CD14-positive monocyte (primary cell): ENCODE results near the gene RYR2. TPM values are rescaled to one million over a fixed set of nuclear protein-coding genes. Genes with fewer than 3 reads are reported as not detected.

Experiments used
- DNase-seq, 3 donors: peaks; one replicate each; pipeline ENCODE4 v3.0.0-alpha.2; 2011 to 2022
- H2AFZ ChIP-seq: 2 replicates; pipeline ENCODE4 v1.6.0; 2012; ENCODE audit warnings: mild to moderate bottlenecking, low read depth, low read length, inconsistent platforms; ENCODE audit not compliant: insufficient read depth, poor library complexity, severe bottlenecking
- H3K27ac ChIP-seq, 2 donors: 1 replicate in 1 of 2; 2 replicates in 1 of 2; pipeline ENCODE4 v1.5.1; 2012 to 2013; ENCODE audit warnings: low read length in 2 of 2, control low read depth in 1 of 2, inconsistent platforms in 1 of 2, low read depth in 1 of 2, mild to moderate bottlenecking in 1 of 2
- H3K27me3 ChIP-seq, 2 donors: one replicate each; pipeline versions ENCODE4 v1.6.0 to v1.6.1; 2011 to 2013; ENCODE audit warnings: low read length in 2 of 2; ENCODE audit not compliant: control insufficient read depth in 2 of 2, insufficient read depth in 2 of 2
- H3K36me3 ChIP-seq, 2 donors: replicated peaks in 1 of 2; 1 replicate in 1 of 2; 2 replicates in 1 of 2; pipeline versions ENCODE4 v1.5.1 to v1.6.1; 2012 to 2013; ENCODE audit warnings: low read length in 2 of 2, control low read depth in 1 of 2, inconsistent platforms in 1 of 2, mild to moderate bottlenecking in 1 of 2; ENCODE audit not compliant: insufficient read depth in 2 of 2, control insufficient read depth in 1 of 2
- H3K4me1 ChIP-seq, 2 donors: 1 replicate in 1 of 2; 2 replicates in 1 of 2; pipeline versions ENCODE4 v1.5.1 to v1.6.1; 2012 to 2013; ENCODE audit warnings: low read length in 2 of 2, control low read depth in 1 of 2, inconsistent platforms in 1 of 2, mild to moderate bottlenecking in 1 of 2, moderate library complexity in 1 of 2; ENCODE audit not compliant: insufficient read depth in 2 of 2, control insufficient read depth in 1 of 2
- H3K4me2 ChIP-seq: replicated peaks from 2 replicates; pipeline ENCODE3; 2012; ENCODE audit warnings: low read length, moderate library complexity, mild to moderate bottlenecking; ENCODE audit not compliant: poor library complexity, severe bottlenecking; ENCODE audit errors: extremely low read depth
- H3K4me3 ChIP-seq, 3 experiments: fragments of 200-600 bp in 1 of 3; sonication (generic) in 1 of 3; replicated peaks in 1 of 3; 1 replicate in 2 of 3; 2 replicates in 1 of 3; pipeline ENCODE4 v1.5.1; 2011 to 2013; ENCODE audit warnings: low read length in 3 of 3, mild to moderate bottlenecking in 3 of 3, control low read depth in 2 of 3, low read depth in 2 of 3, inconsistent platforms in 1 of 3, moderate library complexity in 1 of 3
- H3K79me2 ChIP-seq: 2 replicates; pipeline ENCODE4 v1.6.0; 2012; ENCODE audit warnings: mild to moderate bottlenecking, control low read depth, inconsistent platforms, low read length, moderate library complexity; ENCODE audit not compliant: insufficient read depth
- H3K9ac ChIP-seq: 2 replicates; pipeline ENCODE4 v1.6.0; 2017; ENCODE audit warnings: low read length, mild to moderate bottlenecking; ENCODE audit not compliant: insufficient read depth, poor library complexity, severe bottlenecking
- H3K9me3 ChIP-seq, 2 donors: replicated peaks in 1 of 2; 1 replicate in 1 of 2; 2 replicates in 1 of 2; pipeline versions ENCODE4 v1.5.1 to v1.6.1; 2012 to 2013; ENCODE audit warnings: low read length in 2 of 2, control low read depth in 1 of 2; ENCODE audit not compliant: control insufficient read depth in 1 of 2, insufficient read depth in 1 of 2
- H4K20me1 ChIP-seq: 2 replicates; pipeline ENCODE4 v1.6.0; 2012; ENCODE audit warnings: mild to moderate bottlenecking, low read length, control low read depth, moderate library complexity; ENCODE audit not compliant: insufficient read depth
- H3K27ac Mint-ChIP-seq, 7 donors: one replicate each; pipeline ENCODE4 v1.8.0; 2020; ENCODE audit warnings: mild to moderate bottlenecking in 7 of 7, mixed read lengths in 7 of 7, moderate library complexity in 6 of 7, inconsistent platforms in 2 of 7
- H3K27me3 Mint-ChIP-seq, 3 donors: one replicate each; pipeline ENCODE4 v1.8.0; 2021 to 2022; ENCODE audit warnings: low read depth in 3 of 3, mild to moderate bottlenecking in 3 of 3, mixed read lengths in 3 of 3, moderate library complexity in 3 of 3, inconsistent platforms in 1 of 3
- H3K36me3 Mint-ChIP-seq, 2 donors: one replicate each; pipeline ENCODE4 v1.8.0; 2020; ENCODE audit warnings: mixed read lengths in 2 of 2, inconsistent platforms in 1 of 2, mild to moderate bottlenecking in 1 of 2
- H3K4me1 Mint-ChIP-seq: one replicate; pipeline ENCODE4 v1.8.0; 2020; ENCODE audit warnings: mild to moderate bottlenecking, mixed read lengths
- H3K4me3 Mint-ChIP-seq, 2 donors: one replicate each; pipeline ENCODE4 v1.8.0; 2020; ENCODE audit warnings: mild to moderate bottlenecking in 2 of 2, mixed read lengths in 2 of 2, moderate library complexity in 1 of 2
- H3K9me3 Mint-ChIP-seq, 7 donors: one replicate each; pipeline ENCODE4 v1.8.0; 2020 to 2022; ENCODE audit warnings: mixed read lengths in 7 of 7, mild to moderate bottlenecking in 6 of 7, moderate library complexity in 6 of 7, inconsistent platforms in 2 of 7
- CTCF ChIP-seq: fragments of 200-600 bp; IDR thresholded peaks from one replicate; pipeline ENCODE4 v1.8.0; 2022; ENCODE audit warnings: antibody characterized with exemption, mild to moderate bottlenecking
- WGBS: methylation state at CpG from one replicate; pipeline ENCODE4 v1.1.5; 2013; ENCODE audit warnings: missing lambda C conversion rate; ENCODE audit not compliant: insufficient coverage; 5-methylcytosine and 5-hydroxymethylcytosine counted together
- intact Hi-C, 2 donors: fragments of 100-400 bp; cut with micrococcal nuclease; formaldehyde crosslinking; loops; one replicate each; pipeline versions ENCODE4 v1.15.0 to v1.15.1; 2023
- polyA plus RNA-seq, 3 donors: library from polyadenylated mRNA; depleted of rRNA in 1 of 3; unstranded in 2 of 3; stranded (reverse) in 1 of 3; fragments of 300-500 nt in 2 of 3; fragments of >200 nt in 1 of 3; fragmentation: Illumina TruSeq in 2 of 3; gene quantifications; 1 replicate in 2 of 3; 2 replicates in 1 of 3; pipeline ENCODE4 v1.2.3, GENCODE V29; 2012 to 2021

Gene RYR2
- polyA plus RNA-seq, 3 donors, result not detected

- Mint-ChIP-seq H3K27ac (no peak overlapping the region), H3K4me3 (no peak overlapping the region), H3K9me3 (peaks cover 0 to 13% (median 4%) of the 10 kb centered on the region in 7 donors), H3K4me1 (no peaks in the 10 kb centered on the region), H3K36me3 (no peaks in the 10 kb centered on the region), H3K27me3 (peaks cover 0 to 2% (median 0%) of the 10 kb centered on the region in 3 donors)
- H3K27me3 ChIP-seq, result no peaks in the 10 kb centered on the region
- H3K27ac ChIP-seq, result no peak overlapping the region
- H3K9ac ChIP-seq, result no peak overlapping the region
- no peaks in the 10 kb centered on the region for H3K36me3 ChIP-seq
- 90% methylated on average over 1 of the region's 2 CpGs for WGBS
- no peak overlapping the region for H2AFZ ChIP-seq
- no peak overlapping the region for H3K4me2 ChIP-seq
- no peaks in the 10 kb centered on the region for H4K20me1 ChIP-seq
- H3K9me3 ChIP-seq, result peaks cover 0 to 13% of the 10 kb centered on the region in 2 donors
- no peak for DNase-seq
- intact Hi-C loops, result no loop called here
- no peaks in the 10 kb centered on the region for H3K4me1 ChIP-seq
- H3K79me2 ChIP-seq, result no peaks in the 10 kb centered on the region
- no peak for TF ChIP-seq CTCF
- H3K4me3 ChIP-seq, result no peak overlapping the region
These were observed 598.2 kb downstream of the RYR2 start for GRCh38 chr1:237640011-237640671.

GRCh38 chr1:237640966-237641365, 599.0 kb downstream of the RYR2 start:
- H3K9ac ChIP-seq, result no peak overlapping the region
- Mint-ChIP-seq H3K9me3 (peaks cover 0 to 12% (median 5%) of the 10 kb centered on the region in 7 donors), H3K27ac (no peak overlapping the region), H3K4me3 (no peak overlapping the region), H3K27me3 (no peaks in the 10 kb centered on the region), H3K36me3 (no peaks in the 10 kb centered on the region), H3K4me1 (no peaks in the 10 kb centered on the region)
- TF ChIP-seq CTCF, result no peak
- no peaks in the 10 kb centered on the region for H4K20me1 ChIP-seq
- H3K36me3 ChIP-seq, result no peaks in the 10 kb centered on the region
- H3K4me1 ChIP-seq, result no peaks in the 10 kb centered on the region
- peaks cover 0 to 13% of the 10 kb centered on the region in 2 donors for H3K9me3 ChIP-seq
- no peak overlapping the region for H3K4me3 ChIP-seq
- no peak overlapping the region for H2AFZ ChIP-seq
- WGBS, result no CpG with 5 or more reads among the region's 2 CpGs
- H3K27ac ChIP-seq, result no peak overlapping the region
- no peak for DNase-seq
- H3K4me2 ChIP-seq, result no peak overlapping the region
- no peaks in the 10 kb centered on the region for H3K27me3 ChIP-seq
- H3K79me2 ChIP-seq, result no peaks in the 10 kb centered on the region
- intact Hi-C loops, result no loop called here
